ENCODE data around the gene CAMK1D.

Gene CAMK1D

GRCh38 chr10:12405342-12406320, 56.3 kb downstream of the CAMK1D start:
- DNase-seq: no peak

GRCh38 chr10:12406764-12407400, 57.5 kb downstream of the CAMK1D start:
- DNase-seq: no peak

GRCh38 chr10:12408472-12408871, 59.1 kb downstream of the CAMK1D start:
- DNase-seq: no peak

- DNase-seq: no peak
Observed at GRCh38 chr10:12409161-12409560, 59.8 kb downstream of the CAMK1D start.

GRCh38 chr10:12409613-12410012, 60.3 kb downstream of the CAMK1D start:
- no peak for DNase-seq

- peak; percentile 61 for DNase-seq
Observed at GRCh38 chr10:12412666-12413368, 63.5 kb downstream of the CAMK1D start.

GRCh38 chr10:12413369-12413711, 64.0 kb downstream of the CAMK1D start:
- no peak for DNase-seq

- DNase-seq: no peak
Observed at GRCh38 chr10:12414278-12414989, 65.1 kb downstream of the CAMK1D start.

GRCh38 chr10:12416344-12417050, 67.2 kb downstream of the CAMK1D start:
- no peak for DNase-seq

GRCh38 chr10:12417331-12417730, 68.0 kb downstream of the CAMK1D start:
- DNase-seq: no peak

- no peak for DNase-seq
Observed at GRCh38 chr10:12418000-12418399, 68.7 kb downstream of the CAMK1D start.

- DNase-seq: no peak
Observed at GRCh38 chr10:12418725-12419261, 69.4 kb downstream of the CAMK1D start.

- DNase-seq: peak; percentile 85
Observed at GRCh38 chr10:12419262-12419847, 70.0 kb downstream of the CAMK1D start.

GRCh38 chr10:12420530-12421120, 71.3 kb downstream of the CAMK1D start:
- no peak for DNase-seq

GRCh38 chr10:12422189-12422588, 72.8 kb downstream of the CAMK1D start:
- no peak for DNase-seq

- no peak for DNase-seq
Observed at GRCh38 chr10:12423896-12424295, 74.5 kb downstream of the CAMK1D start.

GRCh38 chr10:12427276-12427675, 77.9 kb downstream of the CAMK1D start:
- DNase-seq: no peak

GRCh38 chr10:12428447-12429135, 79.2 kb downstream of the CAMK1D start:
- DNase-seq: no peak

GRCh38 chr10:12430406-12430982, 81.1 kb downstream of the CAMK1D start:
- no peak for DNase-seq
